ENCODE results near the gene PLCL1.
"Not testable (repeated sequence)": the region's sequence is repeated elsewhere in the genome, so short reads cannot be mapped to it uniquely, and the experiment has no call there.

The PLCL1 gene

GRCh38 chr2:197810016-197810415 lies 5.6 kb downstream of the PLCL1 start:
- Histone ChIP-seq H3K36me3 (ENCODE audit: control insufficient read depth in 1 of 2, insufficient read depth in 2 of 2, low read length in 2 of 2) (no peaks in the 10 kb centered on the region), H3K9me3 (ENCODE audit: control insufficient read depth in 1 of 2, low read length in 2 of 2) (no peaks in the 10 kb centered on the region), H3K9ac (ENCODE audit: low read depth in 1 of 2, low read length in 2 of 2) (no peak overlapping the region), H3K27ac (ENCODE audit: low read depth, low read length) (no peak overlapping the region), H3K4me3 (ENCODE audit: low read depth in 1 of 2, low read length in 2 of 2) (no peak overlapping the region), H3K27me3 (ENCODE audit: control insufficient read depth in 1 of 2, insufficient read depth in 2 of 2, low read length in 2 of 2) (peaks cover 12 to 14% of the 10 kb centered on the region in 2 donors), H3K4me1 (ENCODE audit: control insufficient read depth in 1 of 2, insufficient read depth in 2 of 2, low read length in 2 of 2) (peaks cover 0 to 7% of the 10 kb centered on the region in 2 donors)

DNA sequence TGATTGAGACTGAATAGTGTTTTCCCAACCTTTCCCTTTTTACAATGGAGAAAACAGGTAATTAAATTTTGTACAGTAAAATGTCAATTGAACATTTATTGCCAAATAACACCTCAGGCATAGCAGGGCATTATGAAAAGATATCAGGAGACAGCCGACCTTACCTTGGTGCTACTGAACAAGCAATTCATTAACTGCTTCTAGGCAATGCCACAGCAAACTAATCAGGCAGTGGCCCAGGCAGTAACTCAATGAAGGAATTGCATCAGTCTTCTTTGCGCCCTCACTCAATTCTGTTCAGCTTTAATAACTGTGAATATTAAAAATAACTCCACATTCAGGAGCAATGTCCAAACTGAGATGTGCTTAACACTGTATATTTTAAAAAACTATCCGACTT lies 6.1 kb downstream of the PLCL1 start:
- Histone ChIP-seq H3K4me1 (ENCODE audit: control insufficient read depth in 1 of 2, insufficient read depth in 2 of 2, low read length in 2 of 2) (peaks cover 0 to 7% of the 10 kb centered on the region in 2 donors), H3K27me3 (ENCODE audit: control insufficient read depth in 1 of 2, insufficient read depth in 2 of 2, low read length in 2 of 2) (peaks cover 7 to 9% of the 10 kb centered on the region in 2 donors), H3K9me3 (ENCODE audit: control insufficient read depth in 1 of 2, low read length in 2 of 2) (no peaks in the 10 kb centered on the region), H3K4me3 (ENCODE audit: low read depth in 1 of 2, low read length in 2 of 2) (no peak overlapping the region), H3K36me3 (ENCODE audit: control insufficient read depth in 1 of 2, insufficient read depth in 2 of 2, low read length in 2 of 2) (no peaks in the 10 kb centered on the region), H3K9ac (ENCODE audit: low read depth in 1 of 2, low read length in 2 of 2) (no peak overlapping the region), H3K27ac (ENCODE audit: low read depth, low read length) (no peak overlapping the region)

- Histone ChIP-seq H3K4me1 (ENCODE audit: control insufficient read depth in 1 of 2, insufficient read depth in 2 of 2, low read length in 2 of 2) (no peaks in the 10 kb centered on the region), H3K4me3 (ENCODE audit: low read depth in 1 of 2, low read length in 2 of 2) (no peak overlapping the region), H3K9me3 (ENCODE audit: control insufficient read depth in 1 of 2, low read length in 2 of 2) (no peaks in the 10 kb centered on the region), H3K9ac (ENCODE audit: low read depth in 1 of 2, low read length in 2 of 2) (no peak overlapping the region), H3K27me3 (ENCODE audit: control insufficient read depth in 1 of 2, insufficient read depth in 2 of 2, low read length in 2 of 2) (no peaks in the 10 kb centered on the region), H3K27ac (ENCODE audit: low read depth, low read length) (no peak overlapping the region), H3K36me3 (ENCODE audit: control insufficient read depth in 1 of 2, insufficient read depth in 2 of 2, low read length in 2 of 2) (no peaks in the 10 kb centered on the region)
Measured at GRCh38 chr2:197813093-197813787, 8.8 kb downstream of the PLCL1 start.

GRCh38 chr2:197814526-197814925 lies 10.1 kb downstream of the PLCL1 start:
- no peak overlapping the region for H3K27ac ChIP-seq (ENCODE audit: low read depth, low read length)
- no peaks in the 10 kb centered on the region for H3K36me3 ChIP-seq (ENCODE audit: control insufficient read depth in 1 of 2, insufficient read depth in 2 of 2, low read length in 2 of 2)
- H3K9ac ChIP-seq (ENCODE audit: low read depth in 1 of 2, low read length in 2 of 2), result no peak overlapping the region
- H3K4me3 ChIP-seq (ENCODE audit: low read depth in 1 of 2, low read length in 2 of 2), result no peak overlapping the region
- H3K27me3 ChIP-seq (ENCODE audit: control insufficient read depth in 1 of 2, insufficient read depth in 2 of 2, low read length in 2 of 2), result no peaks in the 10 kb centered on the region
- H3K4me1 ChIP-seq (ENCODE audit: control insufficient read depth in 1 of 2, insufficient read depth in 2 of 2, low read length in 2 of 2), result no peaks in the 10 kb centered on the region
- no peaks in the 10 kb centered on the region for H3K9me3 ChIP-seq (ENCODE audit: control insufficient read depth in 1 of 2, low read length in 2 of 2)

GRCh38 chr2:197821550-197822289 lies 17.3 kb downstream of the PLCL1 start:
- Histone ChIP-seq H3K9me3 (ENCODE audit: control insufficient read depth in 1 of 2, low read length in 2 of 2) (no peaks in the 10 kb centered on the region), H3K27ac (ENCODE audit: low read depth, low read length) (no peak overlapping the region), H3K27me3 (ENCODE audit: control insufficient read depth in 1 of 2, insufficient read depth in 2 of 2, low read length in 2 of 2) (no peaks in the 10 kb centered on the region), H3K9ac (ENCODE audit: low read depth in 1 of 2, low read length in 2 of 2) (no peak overlapping the region), H3K36me3 (ENCODE audit: control insufficient read depth in 1 of 2, insufficient read depth in 2 of 2, low read length in 2 of 2) (no peaks in the 10 kb centered on the region), H3K4me3 (ENCODE audit: low read depth in 1 of 2, low read length in 2 of 2) (no peak overlapping the region), H3K4me1 (ENCODE audit: control insufficient read depth in 1 of 2, insufficient read depth in 2 of 2, low read length in 2 of 2) (no peaks in the 10 kb centered on the region)

GRCh38 chr2:197822333-197822732 lies 17.9 kb downstream of the PLCL1 start:
- no peaks in the 10 kb centered on the region for H3K36me3 ChIP-seq (ENCODE audit: control insufficient read depth in 1 of 2, insufficient read depth in 2 of 2, low read length in 2 of 2)
- H3K9ac ChIP-seq (ENCODE audit: low read depth in 1 of 2, low read length in 2 of 2), result no peak overlapping the region
- no peaks in the 10 kb centered on the region for H3K4me1 ChIP-seq (ENCODE audit: control insufficient read depth in 1 of 2, insufficient read depth in 2 of 2, low read length in 2 of 2)
- H3K4me3 ChIP-seq (ENCODE audit: low read depth in 1 of 2, low read length in 2 of 2), result no peak overlapping the region
- H3K27me3 ChIP-seq (ENCODE audit: control insufficient read depth in 1 of 2, insufficient read depth in 2 of 2, low read length in 2 of 2), result no peaks in the 10 kb centered on the region
- H3K27ac ChIP-seq (ENCODE audit: low read depth, low read length), result no peak overlapping the region
- no peaks in the 10 kb centered on the region for H3K9me3 ChIP-seq (ENCODE audit: control insufficient read depth in 1 of 2, low read length in 2 of 2)

- no peaks in the 10 kb centered on the region for H3K4me1 ChIP-seq (ENCODE audit: control insufficient read depth in 1 of 2, insufficient read depth in 2 of 2, low read length in 2 of 2)
- no peaks in the 10 kb centered on the region for H3K9me3 ChIP-seq (ENCODE audit: control insufficient read depth in 1 of 2, low read length in 2 of 2)
- H3K9ac ChIP-seq (ENCODE audit: low read depth in 1 of 2, low read length in 2 of 2), result no peak overlapping the region
- H3K36me3 ChIP-seq (ENCODE audit: control insufficient read depth in 1 of 2, insufficient read depth in 2 of 2, low read length in 2 of 2), result no peaks in the 10 kb centered on the region
- no peaks in the 10 kb centered on the region for H3K27me3 ChIP-seq (ENCODE audit: control insufficient read depth in 1 of 2, insufficient read depth in 2 of 2, low read length in 2 of 2)
- no peak overlapping the region for H3K27ac ChIP-seq (ENCODE audit: low read depth, low read length)
- no peak overlapping the region for H3K4me3 ChIP-seq (ENCODE audit: low read depth in 1 of 2, low read length in 2 of 2)
Measured at GRCh38 chr2:197827618-197828017, 23.2 kb downstream of the PLCL1 start.

DNA sequence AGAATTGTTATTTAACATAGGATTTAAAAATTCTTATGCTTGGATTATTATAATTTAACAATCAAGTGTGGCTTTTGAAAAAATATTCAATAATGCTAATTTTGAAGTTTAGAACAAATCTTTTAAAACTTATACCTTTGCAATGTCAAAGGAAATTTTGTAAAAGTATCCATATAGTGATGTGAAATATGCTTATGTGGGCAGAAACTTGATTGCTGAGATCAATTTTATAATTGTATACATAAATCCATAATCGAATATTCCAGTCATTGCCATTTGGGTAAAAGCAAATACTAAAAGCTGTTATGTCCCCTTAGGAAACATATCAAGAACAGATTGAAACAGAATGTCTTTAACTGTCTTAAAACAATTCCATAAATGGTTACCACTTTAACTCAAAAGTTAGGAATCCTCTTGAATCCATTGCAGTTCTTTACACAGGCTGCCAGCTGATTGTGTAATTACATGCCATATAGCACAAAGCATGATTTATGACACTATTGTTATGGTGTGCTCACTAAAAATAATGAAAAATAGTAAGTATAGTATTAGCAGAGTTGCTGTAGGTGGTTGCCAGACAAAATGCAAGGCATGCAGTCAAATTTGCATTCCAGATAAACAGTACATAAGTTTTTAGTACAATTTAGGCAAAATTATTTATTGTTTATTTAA lies 24.2 kb downstream of the PLCL1 start:
- no peaks in the 10 kb centered on the region for H3K4me1 ChIP-seq (ENCODE audit: control insufficient read depth in 1 of 2, insufficient read depth in 2 of 2, low read length in 2 of 2)
- H3K9me3 ChIP-seq (ENCODE audit: control insufficient read depth in 1 of 2, low read length in 2 of 2), result no peaks in the 10 kb centered on the region
- no peaks in the 10 kb centered on the region for H3K27me3 ChIP-seq (ENCODE audit: control insufficient read depth in 1 of 2, insufficient read depth in 2 of 2, low read length in 2 of 2)
- H3K27ac ChIP-seq (ENCODE audit: low read depth, low read length), result no peak overlapping the region
- H3K9ac ChIP-seq (ENCODE audit: low read depth in 1 of 2, low read length in 2 of 2), result no peak overlapping the region
- no peak overlapping the region for H3K4me3 ChIP-seq (ENCODE audit: low read depth in 1 of 2, low read length in 2 of 2)
- no peaks in the 10 kb centered on the region for H3K36me3 ChIP-seq (ENCODE audit: control insufficient read depth in 1 of 2, insufficient read depth in 2 of 2, low read length in 2 of 2)

GRCh38 chr2:197834771-197835170 lies 30.4 kb downstream of the PLCL1 start:
- not testable (repeated sequence) for H3K9me3 ChIP-seq (ENCODE audit: control insufficient read depth in 1 of 2, low read length in 2 of 2); H3K27me3 ChIP-seq (ENCODE audit: control insufficient read depth in 1 of 2, insufficient read depth in 2 of 2, low read length in 2 of 2); H3K9ac ChIP-seq (ENCODE audit: low read depth in 1 of 2, low read length in 2 of 2); H3K4me3 ChIP-seq (ENCODE audit: low read depth in 1 of 2, low read length in 2 of 2); H3K27ac ChIP-seq (ENCODE audit: low read depth, low read length); H3K36me3 ChIP-seq (ENCODE audit: control insufficient read depth in 1 of 2, insufficient read depth in 2 of 2, low read length in 2 of 2)
- H3K4me1 ChIP-seq (ENCODE audit: control insufficient read depth in 1 of 2, insufficient read depth in 2 of 2, low read length in 2 of 2), result peaks cover 9 to 11% of the 10 kb centered on the region in 2 donors

GRCh38 chr2:197835293-197835692 lies 30.9 kb downstream of the PLCL1 start:
- no peak overlapping the region for H3K27ac ChIP-seq (ENCODE audit: low read depth, low read length)

More at GRCh38 chr2:197835293-197835692, 30.9 kb downstream of the PLCL1 start:
- H3K36me3 ChIP-seq (ENCODE audit: control insufficient read depth in 1 of 2, insufficient read depth in 2 of 2, low read length in 2 of 2), result no peaks in the 10 kb centered on the region
- H3K4me3 ChIP-seq (ENCODE audit: low read depth in 1 of 2, low read length in 2 of 2), result no peak overlapping the region
- no peaks in the 10 kb centered on the region for H3K27me3 ChIP-seq (ENCODE audit: control insufficient read depth in 1 of 2, insufficient read depth in 2 of 2, low read length in 2 of 2)
- peaks cover 9 to 11% of the 10 kb centered on the region in 2 donors for H3K4me1 ChIP-seq (ENCODE audit: control insufficient read depth in 1 of 2, insufficient read depth in 2 of 2, low read length in 2 of 2)
- no peaks in the 10 kb centered on the region for H3K9me3 ChIP-seq (ENCODE audit: control insufficient read depth in 1 of 2, low read length in 2 of 2)
- H3K9ac ChIP-seq (ENCODE audit: low read depth in 1 of 2, low read length in 2 of 2), result no peak overlapping the region
